ENCODE data around the gene TSPAN4.

The TSPAN4 gene

GRCh38 chr11:798093-798713, 44.4 kb upstream of the TSPAN4 start, which contains the start of gene SLC25A22 (continued):
- peak; percentile 59 for TF ChIP-seq ZBTB26 (tag by site-specific recombination; optimal IDR thresholded peaks at IDR 0.05)
- TF ChIP-seq ZNF10 (tag by site-specific recombination; IDR thresholded peaks at IDR 0.05): no peak
- TF ChIP-seq ZNF37A (tag by site-specific recombination; IDR thresholded peaks at IDR 0.05): no peak
- TF ChIP-seq SCRT2 (tag by site-specific recombination; IDR thresholded peaks at IDR 0.05): no peak
- no peak for TF ChIP-seq ZBTB17 (tag by site-specific recombination; IDR thresholded peaks at IDR 0.05)
- TF ChIP-seq ZNF148 (tag by site-specific recombination; IDR thresholded peaks at IDR 0.05; ENCODE audit: borderline replicate concordance): no peak
- no peak for TF ChIP-seq ZNF510 (tag by site-specific recombination; IDR thresholded peaks at IDR 0.05; ENCODE audit: insufficient replicate concordance)
- TF ChIP-seq ZNF394 (tag by site-specific recombination; IDR thresholded peaks at IDR 0.05; ENCODE audit: borderline replicate concordance): no peak
- no peak for TF ChIP-seq ZNF133 (tag by site-specific recombination; IDR thresholded peaks at IDR 0.05)
- no peak for TF ChIP-seq TSHZ1 (tag by site-specific recombination; IDR thresholded peaks at IDR 0.05; ENCODE audit: borderline replicate concordance)
- TF ChIP-seq ELK4 (IDR thresholded peaks at IDR 0.05; ENCODE audit: borderline replicate concordance, low read depth, low read length): no peak
- no peak for TF ChIP-seq ZBTB48 (tag by site-specific recombination; IDR thresholded peaks at IDR 0.05)
- peak; percentile 28 for TF ChIP-seq ZNF335 (tag by site-specific recombination; conservative IDR thresholded peaks at IDR 0.05)
- no peak; the same call in 1 of the 2 replicates for TF ChIP-seq MEIS1 (CRISPR knock-in tag; IDR thresholded peaks at IDR 0.05; ENCODE audit: borderline replicate concordance)
- peak; percentile 10; the same call in 1 of the 2 replicates for TF ChIP-seq ZEB2 (tag by site-specific recombination; IDR thresholded peaks at IDR 0.05)
- no peak for TF ChIP-seq GLIS1 (tag by site-specific recombination; IDR thresholded peaks at IDR 0.05)
- TF ChIP-seq ZNF658 (tag by site-specific recombination; IDR thresholded peaks at IDR 0.05): no peak
- no peak for TF ChIP-seq ZNF155 (tag by site-specific recombination; IDR thresholded peaks at IDR 0.05)
- TF ChIP-seq ZNF223 (tag by site-specific recombination; IDR thresholded peaks at IDR 0.05): no peak
- TF ChIP-seq MYNN (tag by site-specific recombination; IDR thresholded peaks at IDR 0.05; ENCODE audit: borderline replicate concordance): no peak
- no peak for TF ChIP-seq EGR2 (tag by site-specific recombination; IDR thresholded peaks at IDR 0.05; ENCODE audit: low read depth)
- no peak for TF ChIP-seq ZNF768 (tag by site-specific recombination; IDR thresholded peaks at IDR 0.05)
- TF ChIP-seq ZIC2 (tag by site-specific recombination; IDR thresholded peaks at IDR 0.05): no peak
- no peak for TF ChIP-seq ZNF549 (tag by site-specific recombination; IDR thresholded peaks at IDR 0.05)
- no peak for TF ChIP-seq ZNF169 (tag by site-specific recombination; IDR thresholded peaks at IDR 0.05)
- no peak for TF ChIP-seq ZNF585B (tag by site-specific recombination; IDR thresholded peaks at IDR 0.05)
- TF ChIP-seq ZNF747 (tag by site-specific recombination; IDR thresholded peaks at IDR 0.05): no peak
- no peak for TF ChIP-seq ZNF423 (tag by site-specific recombination; IDR thresholded peaks at IDR 0.05)
- TF ChIP-seq ZNF239 (tag by site-specific recombination; IDR thresholded peaks at IDR 0.05): no peak
- TF ChIP-seq CTCF (tag by site-specific recombination; IDR thresholded peaks at IDR 0.05): peak; percentile 70
- no peak for TF ChIP-seq OSR2 (tag by site-specific recombination; IDR thresholded peaks at IDR 0.05)
- no peak for TF ChIP-seq ZSCAN30 (tag by site-specific recombination; IDR thresholded peaks at IDR 0.05)

Data from HEK293 (cell line).